Measurements from ENCODE around the gene CFAP45. TPM values are rescaled to one million over a fixed set of nuclear protein-coding genes. Genes with fewer than 3 reads are reported as not detected.

Gene CFAP45
- total RNA-seq, 2 experiments from 2014 or later, result 1.3 to 1.4 TPM

DNA sequence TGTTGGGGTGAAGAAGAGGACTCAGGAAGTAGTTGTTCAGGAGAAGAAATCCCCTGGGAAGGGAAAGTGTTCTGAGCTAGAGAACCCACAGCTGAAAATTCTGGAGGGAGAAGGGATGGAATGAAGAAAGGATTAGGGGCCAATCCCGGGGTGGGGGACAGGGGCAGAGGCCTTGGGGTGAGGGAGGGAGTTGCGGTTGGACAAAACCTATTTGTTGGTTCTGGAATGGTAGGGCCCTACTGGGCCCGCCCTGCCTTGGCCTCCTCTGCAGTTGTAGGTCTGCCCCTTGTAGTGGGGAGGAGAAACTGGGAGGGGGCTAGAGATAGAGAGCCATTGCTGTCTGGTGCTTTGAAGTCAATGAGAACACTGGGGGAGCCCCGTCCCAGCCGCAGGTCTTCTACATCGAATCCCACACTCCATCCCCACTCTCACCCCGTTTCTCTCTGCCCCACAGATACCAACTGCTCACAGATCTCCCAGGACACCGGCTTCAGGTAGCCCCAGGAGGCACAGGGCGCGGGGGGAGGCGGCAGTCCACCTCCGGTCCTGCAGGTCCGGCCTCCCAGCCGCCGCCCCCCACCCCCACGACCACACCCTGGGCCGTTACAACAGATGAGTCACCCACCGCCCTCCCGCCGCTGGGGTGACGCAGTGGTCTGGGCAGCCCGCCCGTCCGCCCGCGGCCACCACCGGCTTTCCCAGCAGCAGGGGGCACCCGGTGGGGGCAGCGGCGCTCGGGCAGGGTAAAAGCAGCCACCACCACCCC, 24.2 kb upstream of the CFAP45 start:
- Mint-ChIP-seq H3K4me1 (ENCODE audit: low read depth) (peaks cover 59% of the 10 kb centered on the region), H3K36me3 (ENCODE audit: low read depth) (peaks cover 50% of the 10 kb centered on the region), H3K9me3 (no peaks in the 10 kb centered on the region), H3K4me3 (peak overlapping the region; percentile 92), H3K27ac (peak overlapping the region; percentile 98), H3K27me3 (no peaks in the 10 kb centered on the region)
- intact Hi-C loops (cut with micrococcal nuclease), result no loop called here
- POLR2A ChIA-PET, result interaction anchor here (0.6 to 4.7 kb wide), 20 partner anchors 8 to 926 kb away, joined by 3 to 56 read pairs (median 4); partner anchors contain the start of genes DUSP23, IFI16, IGSF8 and PIGM
- TF ChIP-seq, protein P1, sequence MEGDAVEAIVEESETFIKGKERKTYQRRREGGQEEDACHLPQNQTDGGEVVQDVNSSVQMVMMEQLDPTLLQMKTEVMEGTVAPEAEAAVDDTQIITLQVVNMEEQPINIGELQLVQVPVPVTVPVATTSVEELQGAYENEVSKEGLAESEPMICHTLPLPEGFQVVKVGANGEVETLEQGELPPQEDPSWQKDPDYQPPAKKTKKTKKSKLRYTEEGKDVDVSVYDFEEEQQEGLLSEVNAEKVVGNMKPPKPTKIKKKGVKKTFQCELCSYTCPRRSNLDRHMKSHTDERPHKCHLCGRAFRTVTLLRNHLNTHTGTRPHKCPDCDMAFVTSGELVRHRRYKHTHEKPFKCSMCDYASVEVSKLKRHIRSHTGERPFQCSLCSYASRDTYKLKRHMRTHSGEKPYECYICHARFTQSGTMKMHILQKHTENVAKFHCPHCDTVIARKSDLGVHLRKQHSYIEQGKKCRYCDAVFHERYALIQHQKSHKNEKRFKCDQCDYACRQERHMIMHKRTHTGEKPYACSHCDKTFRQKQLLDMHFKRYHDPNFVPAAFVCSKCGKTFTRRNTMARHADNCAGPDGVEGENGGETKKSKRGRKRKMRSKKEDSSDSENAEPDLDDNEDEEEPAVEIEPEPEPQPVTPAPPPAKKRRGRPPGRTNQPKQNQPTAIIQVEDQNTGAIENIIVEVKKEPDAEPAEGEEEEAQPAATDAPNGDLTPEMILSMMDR (IDR thresholded peaks at IDR 0.05), result no peak
- CTCF ChIA-PET, result interaction anchor here (0.9 to 21.5 kb wide), 10 partner anchors 8 to 269 kb away, joined by 3 to 374 read pairs (median 4); no protein-coding TSS in a partner anchor
- DNase-seq, result peak; percentile 84
- ATAC-seq, result peak; percentile 43

DNA sequence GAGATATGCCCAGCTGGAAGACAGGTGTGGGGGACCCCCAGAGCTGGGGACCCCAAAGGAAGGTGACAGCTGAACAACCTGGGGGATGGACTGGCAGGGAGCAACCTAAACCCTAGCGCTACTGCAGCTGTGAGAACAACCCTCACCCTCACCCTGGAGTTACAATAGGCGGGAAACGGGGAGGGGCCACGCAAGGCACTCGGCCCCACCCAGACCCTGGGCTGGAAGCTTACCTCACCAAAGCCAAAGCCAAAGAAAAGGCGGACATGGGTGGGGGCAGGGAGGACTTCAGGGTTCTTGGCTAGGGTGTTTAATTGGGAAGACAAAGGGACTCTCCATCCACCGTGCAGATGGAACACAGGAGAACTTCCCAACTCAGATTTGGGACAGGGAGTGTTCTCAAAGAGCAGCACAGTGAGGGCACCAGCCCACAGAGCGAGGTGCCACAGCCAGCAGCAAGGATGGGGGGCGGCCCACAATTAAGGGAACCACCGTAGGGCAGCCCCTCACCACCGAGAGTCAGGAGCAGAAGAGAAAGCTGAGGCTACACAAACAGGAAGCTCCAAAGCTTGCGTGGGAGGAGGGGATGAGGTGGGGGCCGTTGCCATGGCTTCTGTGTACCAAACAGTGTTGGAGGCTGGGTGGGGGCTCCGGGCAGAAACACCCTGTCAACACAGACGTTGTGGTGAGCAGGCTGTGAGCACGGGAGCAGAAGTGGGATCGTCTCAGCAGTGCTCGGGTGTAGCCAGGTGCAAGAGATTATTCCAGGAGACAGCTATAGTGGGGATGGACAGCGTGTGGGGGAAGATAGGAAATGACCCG, 23.4 kb upstream of the CFAP45 start:
- Mint-ChIP-seq H3K27ac (peak overlapping the region; percentile 98), H3K27me3 (no peaks in the 10 kb centered on the region), H3K9me3 (no peaks in the 10 kb centered on the region), H3K36me3 (ENCODE audit: low read depth) (peaks cover 56% of the 10 kb centered on the region), H3K4me1 (ENCODE audit: low read depth) (peaks cover 65% of the 10 kb centered on the region), H3K4me3 (peak overlapping the region; percentile 92)
- TF ChIP-seq, protein P1 (IDR thresholded peaks at IDR 0.05), result no peak
- DNase-seq (peak; percentile 93), ATAC-seq (peak; percentile 35)
- intact Hi-C loops (cut with micrococcal nuclease), result no loop called here
- ChIA-PET POLR2A (interaction anchor here (0.5 to 4.7 kb wide), 11 partner anchors 8 to 914 kb away, joined by 3 to 56 read pairs (median 7); partner anchors contain the start of genes IFI16, SLAMF8 and SLAMF9), CTCF (interaction anchor here (0.9 to 21.5 kb wide), 9 partner anchors 8 to 124 kb away, joined by 3 to 374 read pairs (median 3); partner anchors contain the start of gene IGSF9)

DNA sequence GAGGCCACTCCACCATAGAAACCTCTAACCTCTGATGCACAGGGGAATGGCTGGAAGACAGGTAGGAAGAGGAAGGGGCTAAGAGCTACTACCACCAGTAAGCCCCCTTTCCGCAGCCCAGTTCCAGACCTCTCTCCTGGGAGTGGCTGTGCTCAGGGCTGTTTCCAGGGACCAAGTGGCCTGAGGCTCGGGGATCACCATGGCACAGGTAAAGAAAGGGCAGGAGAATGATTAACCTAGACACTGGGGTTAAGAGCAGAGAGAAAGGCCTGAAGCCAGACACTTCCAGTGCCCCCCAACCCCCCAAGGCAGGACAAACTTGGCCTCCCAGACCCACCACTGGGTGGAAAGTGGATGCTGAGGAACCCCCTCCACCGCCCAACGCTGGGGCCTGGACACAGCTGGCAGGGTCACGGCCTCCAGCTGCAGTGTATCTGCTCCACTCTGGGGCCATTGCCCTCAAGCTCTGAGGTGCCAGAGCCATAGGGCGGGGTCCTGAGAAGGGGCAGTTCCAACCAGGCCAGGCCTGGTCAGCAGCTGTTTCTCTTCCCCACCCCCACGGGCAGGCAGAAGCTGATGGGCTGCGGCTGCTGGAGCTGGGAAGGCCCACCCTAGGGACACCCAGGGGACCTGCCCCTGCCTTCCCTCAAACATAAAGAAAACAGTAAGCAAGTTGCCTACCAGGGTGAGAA, 22.7 kb upstream of the CFAP45 start:
- H3K27ac Mint-ChIP-seq, result peak overlapping the region; percentile 98
- intact Hi-C loops (cut with micrococcal nuclease), result no loop called here
- POLR2A ChIA-PET, result interaction anchor here (0.5 to 4.7 kb wide), 7 partner anchors 8 to 108 kb away, joined by 4 to 56 read pairs (median 9); partner anchors contain the start of genes SLAMF8 and SLAMF9
- TF ChIP-seq, protein P1 (IDR thresholded peaks at IDR 0.05), result no peak
- H3K36me3 Mint-ChIP-seq (ENCODE audit: low read depth), result peaks cover 63% of the 10 kb centered on the region
- no peaks in the 10 kb centered on the region for H3K9me3 Mint-ChIP-seq
- CTCF ChIA-PET, result interaction anchor here (0.9 to 21.5 kb wide), 8 partner anchors 13 to 124 kb away, joined by 3 to 374 read pairs (median 3); partner anchors contain the start of gene IGSF9
- H3K4me3 Mint-ChIP-seq, result peak overlapping the region; percentile 92
- DNase-seq (no peak), ATAC-seq (no peak)
- H3K4me1 Mint-ChIP-seq (ENCODE audit: low read depth), result peaks cover 73% of the 10 kb centered on the region
- no peaks in the 10 kb centered on the region for H3K27me3 Mint-ChIP-seq

DNA sequence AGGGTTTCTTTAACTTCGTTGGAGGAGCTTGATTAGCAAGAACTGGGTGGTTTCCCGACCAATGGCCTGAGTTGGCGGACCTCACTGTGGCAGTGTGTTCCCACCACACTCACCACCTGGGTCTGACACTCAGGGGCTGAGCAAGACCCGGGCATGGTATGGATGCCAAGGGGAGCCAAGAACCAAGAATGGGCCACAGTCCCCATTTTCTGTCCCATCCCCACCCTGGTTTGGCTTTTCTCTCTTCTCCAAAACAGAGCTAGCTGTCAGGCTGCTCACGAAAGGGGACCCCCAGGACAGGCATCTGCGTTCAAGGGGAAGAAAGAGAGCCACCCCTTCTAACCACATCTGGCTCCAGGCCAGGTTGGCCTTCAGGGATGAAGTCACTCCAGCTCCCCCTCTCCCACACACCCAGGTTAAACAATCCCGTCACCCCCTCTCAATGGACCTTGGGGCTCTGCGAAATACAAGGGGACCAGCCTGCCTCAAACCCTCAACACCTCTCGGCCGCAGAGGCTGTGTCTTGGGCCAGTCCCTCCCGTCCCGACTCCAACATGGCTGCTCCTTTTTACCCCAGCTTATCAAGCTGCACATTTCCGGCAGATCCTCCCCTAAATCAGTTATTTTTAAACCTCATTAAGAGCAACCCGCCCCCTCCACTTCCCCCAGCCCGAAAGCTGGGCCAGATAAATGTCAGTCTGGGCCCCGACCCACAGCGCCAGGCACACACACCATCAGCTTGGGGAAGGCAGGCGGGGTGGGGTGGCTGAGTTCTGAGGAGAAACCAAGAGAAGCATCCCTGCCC, 21.9 kb upstream of the CFAP45 start:
- Mint-ChIP-seq H3K4me1 (ENCODE audit: low read depth) (peaks cover 76% of the 10 kb centered on the region), H3K4me3 (peak overlapping the region; percentile 92), H3K9me3 (no peaks in the 10 kb centered on the region), H3K27me3 (no peaks in the 10 kb centered on the region), H3K36me3 (ENCODE audit: low read depth) (peaks cover 67% of the 10 kb centered on the region), H3K27ac (peak overlapping the region; percentile 98)
- DNase-seq, result peak; percentile 55
- ATAC-seq, result no peak
- TF ChIP-seq, protein P1 (IDR thresholded peaks at IDR 0.05), result no peak
- ChIA-PET CTCF (interaction anchor here (1.2 to 21.5 kb wide), 5 partner anchors 14 to 124 kb away, joined by 3 to 374 read pairs (median 6); no protein-coding TSS in a partner anchor), POLR2A (interaction anchor here (0.6 to 4.7 kb wide), 7 partner anchors 7 to 235 kb away, joined by 3 to 56 read pairs (median 4); partner anchors contain the start of gene SLAMF8)
- intact Hi-C loops (cut with micrococcal nuclease), result no loop called here

Measured in activated CD8-positive, alpha-beta T cell treated with anti-CD3 and anti-CD28 coated beads for 36 hours (primary cell).